Coronary artery (tissue), 2 donors: ENCODE measurements around the gene KREMEN1.

Experiments
- DNase-seq: peaks from one replicate; pipeline ENCODE4 v3.0.0-alpha.2; 2017; ENCODE audit warnings: low spot score
- H3K27ac ChIP-seq, 2 donors: fragments of 200-600 bp; sonication (generic); one replicate each; pipeline ENCODE4 v1.5.1; 2016 to 2019
- H3K4me3 ChIP-seq: fragments of 200-600 bp; sonication (generic); 2 replicates; pipeline ENCODE4 v1.5.1; 2016; ENCODE audit warnings: mild to moderate bottlenecking, moderate library complexity
- CTCF ChIP-seq: fragments of 200-600 bp; sonication (generic); IDR thresholded peaks from one replicate; pipeline ENCODE4 v1.5.1; 2019; ENCODE audit warnings: antibody characterized with exemption

The KREMEN1 gene

GRCh38 chr22:29072979-29073617 is at the start of gene KREMEN1:
KREMEN1 (plus strand) TSS chr22:29073035; CDS start chr22:29073131, 96 bp downstream.
- no peak for TF ChIP-seq CTCF
- Histone ChIP-seq H3K4me3 (peak within 1 kb of the TSS; percentile 95), H3K27ac (peak within 1 kb of the TSS; percentile 33 to 68)
- DNase-seq = no peak

GRCh38 chr22:29023172-29023796 is 49.6 kb upstream of the KREMEN1 start:
- no peak for TF ChIP-seq CTCF
- DNase-seq = no peak
- no peak overlapping the region for H3K4me3 ChIP-seq
- no peak overlapping the region for H3K27ac ChIP-seq

GRCh38 chr22:29026579-29026978 is 46.3 kb upstream of the KREMEN1 start:
- no peak for TF ChIP-seq CTCF
- H3K4me3 ChIP-seq = no peak overlapping the region
- no peak for DNase-seq
- H3K27ac ChIP-seq = no peak overlapping the region

- Histone ChIP-seq H3K27ac (no peak overlapping the region), H3K4me3 (no peak overlapping the region)
- TF ChIP-seq CTCF = no peak
- DNase-seq = no peak
Observed at GRCh38 chr22:29028468-29028867, 44.4 kb upstream of the KREMEN1 start.

GRCh38 chr22:29029202-29030000 is 43.4 kb upstream of the KREMEN1 start:
- DNase-seq = no peak
- no peak overlapping the region for H3K27ac ChIP-seq

GRCh38 chr22:29030016-29030617 is 42.7 kb upstream of the KREMEN1 start:
- no peak for DNase-seq
- H3K27ac ChIP-seq = peak overlapping the region in 1 of 2 donors; percentile 84
- H3K4me3 ChIP-seq = peak overlapping the region; percentile 65
- TF ChIP-seq CTCF = no peak

More at GRCh38 chr22:29029202-29030000, 43.4 kb upstream of the KREMEN1 start:
- no peak for TF ChIP-seq CTCF
- no peak overlapping the region for H3K4me3 ChIP-seq
